NB4 (cell line): ENCODE results near the gene GORASP1.

Experiments
- DNase-seq: peaks from one replicate; pipeline ENCODE4 v3.0.0; 2010; ENCODE audit warnings: low read depth
- H3K4me3 ChIP-seq: one replicate; pipeline ENCODE4 v1.5.1; 2011; ENCODE audit warnings: mild to moderate bottlenecking, low read depth, low read length, moderate library complexity
- CTCF ChIP-seq: IDR thresholded peaks from one replicate; pipeline ENCODE4 v1.5.1; 2012; ENCODE audit warnings: low read depth, low read length
- MAX ChIP-seq: IDR thresholded peaks from 2 replicates; pipeline ENCODE4 v1.6.1; 2011; ENCODE audit warnings: low read depth, low read length
- MYC ChIP-seq: IDR thresholded peaks from 2 replicates; pipeline ENCODE4 v1.6.1; 2011; ENCODE audit warnings: low read depth, low read length
- POLR2A ChIP-seq: IDR thresholded peaks from 2 replicates; pipeline ENCODE4 v1.6.1; 2011; ENCODE audit warnings: mild to moderate bottlenecking; ENCODE audit not compliant: insufficient read length; ENCODE audit errors: extremely low read depth

The GORASP1 gene

GRCh38 chr3:39086144-39086543, 21.3 kb downstream of the GORASP1 start:
- no peak overlapping the region for H3K4me3 ChIP-seq
- TF ChIP-seq MAX (no peak), CTCF (no peak), POLR2A (no peak), MYC (no peak)
- no peak for DNase-seq

- DNase-seq = peak; percentile 41
- H3K4me3 ChIP-seq = no peak overlapping the region
- TF ChIP-seq CTCF (no peak), MAX (no peak), MYC (no peak), POLR2A (no peak)
Measured at GRCh38 chr3:39082666-39083313, 24.6 kb downstream of the GORASP1 start.

- no peak overlapping the region for H3K4me3 ChIP-seq
- TF ChIP-seq CTCF (no peak), MAX (no peak), MYC (no peak), POLR2A (no peak)
- DNase-seq = no peak
Measured at GRCh38 chr3:39080026-39080425, 27.4 kb downstream of the GORASP1 start.

GRCh38 chr3:39079530-39079929, 27.9 kb downstream of the GORASP1 start:
- DNase-seq = no peak
- H3K4me3 ChIP-seq = no peak overlapping the region
- TF ChIP-seq CTCF (no peak), MYC (no peak), MAX (no peak), POLR2A (no peak)

GRCh38 chr3:39075910-39076309, 31.5 kb downstream of the GORASP1 start:
- no peak for TF ChIP-seq CTCF
- TF ChIP-seq POLR2A = no peak
- no peak overlapping the region for H3K4me3 ChIP-seq

GRCh38 chr3:39068556-39068955, 38.9 kb downstream of the GORASP1 start:
- TF ChIP-seq CTCF (no peak), MAX (no peak), POLR2A (no peak), MYC (no peak)
- no peak for DNase-seq
- no peak overlapping the region for H3K4me3 ChIP-seq

More at GRCh38 chr3:39075910-39076309, 31.5 kb downstream of the GORASP1 start:
- DNase-seq = no peak
